Tibial nerve (tissue), 4 donors: ENCODE data around the gene MAJIN.

Source experiments
- CTCF ChIP-seq, 5 experiments: fragments of 200-600 bp in 3 of 5; fragments of 450-650 bp in 2 of 5; sonication (generic) in 3 of 5; IDR thresholded peaks; one replicate each; pipeline ENCODE4 v1.5.1; 2016 to 2019; ENCODE audit warnings: antibody characterized with exemption in 5 of 5, mild to moderate bottlenecking in 3 of 5, moderate library complexity in 2 of 5
- EP300 ChIP-seq, 2 donors: sonication (generic); formaldehyde crosslinking; IDR thresholded peaks; one replicate each; pipeline ENCODE4 v1.6.1; 2017; ENCODE audit warnings: antibody characterized with exemption in 2 of 2, mild to moderate bottlenecking in 1 of 2
- POLR2A ChIP-seq, 2 donors: fragments of 450-650 bp; IDR thresholded peaks; one replicate each; pipeline ENCODE4 v1.6.1; 2017; ENCODE audit warnings: antibody characterized with exemption in 2 of 2, mild to moderate bottlenecking in 2 of 2, moderate library complexity in 2 of 2

- TF ChIP-seq CTCF (IDR thresholded peaks at IDR 0.05) = no peak
- no peak for TF ChIP-seq POLR2A (IDR thresholded peaks at IDR 0.05)
- no peak for TF ChIP-seq EP300 (IDR thresholded peaks at IDR 0.05)
Measured at GRCh38 chr11:64894812-64895452, 77.0 kb downstream of the MAJIN start.
